Endothelial cell of umbilical vein (primary cell): ENCODE data around the gene EDARADD. TPM values are rescaled to one million over a fixed set of nuclear protein-coding genes. Genes with fewer than 3 reads are reported as not detected.

Experiments used
- BruUV-seq: library from RNA; stranded (reverse); fragments of 400-500 nt; replicated peaks from 2 replicates; lab custom pipeline; 2021; lab: Mats Ljungman, UMichigan
- CTCF ChIA-PET: fragments of 300-600, 350-600 bp; sonication (Branson Sonifier 250); formaldehyde crosslinking; loops from one replicate; lab custom pipeline; 2021; ENCODE audit warnings: antibody characterized with exemption, inconsistent platforms; lab: Charles Lee
- POLR2A ChIA-PET: fragments of 300-600, 350-600 bp; sonication (Branson Sonifier 250); formaldehyde crosslinking; loops from one replicate; lab custom pipeline; 2021; ENCODE audit warnings: antibody characterized with exemption, inconsistent platforms; lab: Charles Lee
- DNase-seq: peaks from one replicate; pipeline ENCODE4 v3.0.0-alpha.2; 2011; ENCODE audit warnings: low read depth, low spot score
- FAIRE-seq: peaks from 2 replicates; lab custom pipeline; 2011; peaks lifted over from hg19 to GRCh38; lab: Jason Lieb, UNC
- H2AFZ ChIP-seq: 2 replicates; pipeline ENCODE4 v1.6.0; 2012; ENCODE audit warnings: low read depth, low read length, control low read depth, inconsistent platforms
- H3K27ac ChIP-seq: 2 replicates; pipeline ENCODE4 v1.5.1; 2011; ENCODE audit warnings: low read depth, mild to moderate bottlenecking, control low read depth, low read length, moderate library complexity; ENCODE audit not compliant: insufficient read depth
- H3K27me3 ChIP-seq, 2 experiments: 2 replicates each; pipeline versions ENCODE4 v1.6.0 to v1.6.1; 2011; ENCODE audit warnings: low read length in 2 of 2, mixed read lengths in 1 of 2; ENCODE audit not compliant: control insufficient read depth in 2 of 2, insufficient read depth in 2 of 2
- H3K36me3 ChIP-seq, 2 experiments: 2 replicates in 1 of 2; 3 replicates in 1 of 2; pipeline ENCODE4 v1.5.1; 2011; ENCODE audit warnings: low read length in 2 of 2, mild to moderate bottlenecking in 1 of 2, moderate library complexity in 1 of 2; ENCODE audit not compliant: control insufficient read depth in 2 of 2, insufficient read depth in 2 of 2; ENCODE audit errors: extremely low read depth in 1 of 2
- H3K4me1 ChIP-seq: 3 replicates; pipeline ENCODE4 v1.5.1; 2011; ENCODE audit warnings: mild to moderate bottlenecking, low read length; ENCODE audit not compliant: control insufficient read depth, insufficient read depth; ENCODE audit errors: extremely low read depth
- H3K4me2 ChIP-seq: 2 replicates; pipeline ENCODE4 v1.6.1; 2011; ENCODE audit warnings: low read length, control low read depth, mixed read lengths; ENCODE audit not compliant: insufficient read depth
- H3K4me3 ChIP-seq, 3 experiments: fragments of 200-600 bp in 1 of 3; sonication (generic), shearing (Covaris generic) in 1 of 3; replicated peaks in 1 of 3; 2 replicates each; pipeline ENCODE4 v1.5.1; 2011 to 2016; ENCODE audit warnings: control low read depth in 3 of 3, low read length in 3 of 3, mild to moderate bottlenecking in 2 of 3, inconsistent platforms in 1 of 3, low read depth in 1 of 3, moderate library complexity in 1 of 3; ENCODE audit not compliant: insufficient read depth in 1 of 3
- H3K79me2 ChIP-seq: 2 replicates; pipeline ENCODE4 v1.6.0; 2012; ENCODE audit warnings: low read length, inconsistent platforms; ENCODE audit not compliant: control insufficient read depth, insufficient read depth
- H3K9ac ChIP-seq: replicated peaks from 2 replicates; pipeline ENCODE3; 2011; ENCODE audit warnings: low read length, control low read depth; ENCODE audit not compliant: insufficient read depth; ENCODE audit errors: extremely low read depth
- H3K9me1 ChIP-seq: replicated peaks from 3 replicates; pipeline ENCODE4 v1.6.0; 2011; ENCODE audit warnings: mild to moderate bottlenecking, low read length; ENCODE audit not compliant: control insufficient read depth, insufficient read depth; ENCODE audit errors: extremely low read depth
- H3K9me3 ChIP-seq: replicated peaks from 2 replicates; pipeline ENCODE4 v1.5.1; 2012; ENCODE audit warnings: low read length, inconsistent platforms; ENCODE audit not compliant: control insufficient read depth, insufficient read depth
- H4K20me1 ChIP-seq: replicated peaks from 2 replicates; pipeline ENCODE3; 2011; ENCODE audit warnings: mild to moderate bottlenecking, low read length; ENCODE audit not compliant: control insufficient read depth, insufficient read depth; ENCODE audit errors: extremely low read depth
- CTCF ChIP-seq, 2 donors: IDR thresholded peaks; 1 replicate in 1 of 2; 2 replicates in 1 of 2; pipeline ENCODE4 v1.5.1; 2011; ENCODE audit warnings: low read length in 2 of 2, mild to moderate bottlenecking in 2 of 2, moderate library complexity in 2 of 2, control low read depth in 1 of 2, inconsistent platforms in 1 of 2, low read depth in 1 of 2; ENCODE audit not compliant: insufficient read depth in 1 of 2; ENCODE audit errors: extremely low read depth in 1 of 2
- EZH2 ChIP-seq: IDR thresholded peaks from 2 replicates; pipeline ENCODE4 v1.6.1; 2012; ENCODE audit warnings: borderline replicate concordance, low read depth, mild to moderate bottlenecking, moderate library complexity, low read length, inconsistent platforms; ENCODE audit not compliant: severe bottlenecking
- FOS ChIP-seq: IDR thresholded peaks from 2 replicates; pipeline ENCODE4 v1.6.1; 2011; ENCODE audit warnings: mild to moderate bottlenecking, low read length, moderate library complexity, borderline replicate concordance; ENCODE audit not compliant: insufficient read depth
- GATA2 ChIP-seq: IDR thresholded peaks from 2 replicates; pipeline ENCODE4 v1.7.0; 2011; ENCODE audit warnings: low read depth, mild to moderate bottlenecking, moderate library complexity, mixed read lengths, low read length; ENCODE audit not compliant: insufficient read length, insufficient read depth
- JUN ChIP-seq: IDR thresholded peaks from 2 replicates; pipeline ENCODE4 v1.6.1; 2011; ENCODE audit warnings: borderline replicate concordance, low read depth; ENCODE audit not compliant: insufficient read length, insufficient read depth
- MAX ChIP-seq: IDR thresholded peaks from 2 replicates; pipeline ENCODE4 v1.6.1; 2011; ENCODE audit not compliant: insufficient read depth, insufficient read length
- MYC ChIP-seq: IDR thresholded peaks from one replicate; pipeline ENCODE4 v1.6.1; 2011; ENCODE audit warnings: mild to moderate bottlenecking, low read depth, low read length
- POLR2A ChIP-seq: IDR thresholded peaks from 2 replicates; pipeline ENCODE4 v1.6.1; 2012; ENCODE audit warnings: low read depth, mild to moderate bottlenecking, control low read depth, low read length
- POLR2AphosphoS5 ChIP-seq: IDR thresholded peaks from 2 replicates; pipeline ENCODE4 v1.6.1; 2012; ENCODE audit warnings: low read depth, mild to moderate bottlenecking, control low read depth, low read length, moderate library complexity; ENCODE audit not compliant: insufficient read depth
- dilution Hi-C: fragments of 300-500 bp; cut with MboI; formaldehyde crosslinking; loops from one replicate; pipeline ENCODE4 v1.15.0; 2019; ENCODE audit warnings: low sequenced_read_pairs; ENCODE audit not compliant: extremely low pct_ligation_motif_present
- intact Hi-C: fragments of 100-400 bp; cut with micrococcal nuclease; formaldehyde crosslinking; loops from one replicate; pipeline ENCODE4 v1.10.0; 2022
- polyA plus RNA-seq, 4 experiments: library from polyadenylated mRNA; depleted of rRNA in 3 of 4; stranded (reverse) in 3 of 4; unstranded in 1 of 4; fragments of >200 nt; gene quantifications; 2 replicates each; pipeline versions ENCODE4 v1.2.1 to v1.2.3, GENCODE V29; 2011 to 2012; ENCODE audit warnings: missing spikeins in 1 of 4
- total RNA-seq: library from RNA; stranded (reverse); gene quantifications from 2 replicates; pipeline ENCODE4 v1.2.3, GENCODE V29; 2021

Gene EDARADD
- total and polyA plus RNA-seq, 2 donors (not counting 3 experiments of a cell fraction or from before 2014, with no cell fraction given), result not detected

- dilution Hi-C loops (no loop called here), intact Hi-C loops (no loop called here)
- no peaks in the 10 kb centered on the region for H3K36me3 ChIP-seq
- H3K4me2 ChIP-seq, result no peak overlapping the region
- no peak for FAIRE-seq
- no peaks in the 10 kb centered on the region for H3K9me3 ChIP-seq
- ChIA-PET CTCF (no interaction called here), POLR2A (no interaction called here)
- no TSS peak for BruUV-seq
- no peak overlapping the region for H3K4me3 ChIP-seq
- H3K27ac ChIP-seq, result no peak overlapping the region
- no peaks in the 10 kb centered on the region for H3K4me1 ChIP-seq
- no peaks in the 10 kb centered on the region for H3K27me3 ChIP-seq
- no peaks in the 10 kb centered on the region for H3K79me2 ChIP-seq
- no peak for DNase-seq
- H3K9ac ChIP-seq, result no peak overlapping the region
- H3K9me1 ChIP-seq, result no peaks in the 10 kb centered on the region
- no peak overlapping the region for H2AFZ ChIP-seq
- TF ChIP-seq GATA2, result no peak
- TF ChIP-seq POLR2AphosphoS5, result no peak
- no peak for TF ChIP-seq JUN
- TF ChIP-seq POLR2A, result no peak
- TF ChIP-seq FOS, result no peak
- no peak for TF ChIP-seq CTCF (IDR thresholded peaks at IDR 0.05; ENCODE audit: extremely low read depth in 1 of 2, insufficient read depth in 1 of 2, low read depth in 1 of 2, low read length in 2 of 2)
- no peak for TF ChIP-seq MYC
- no peak for TF ChIP-seq EZH2
- no peak for TF ChIP-seq MAX
- H4K20me1 ChIP-seq, result no peaks in the 10 kb centered on the region
Observed at GRCh38 chr1:236469466-236469865, 75.4 kb downstream of the EDARADD start.
